CD4-positive, alpha-beta T cell (primary cell): ENCODE measurements around the gene LEF1. TPM values are rescaled to one million over a fixed set of nuclear protein-coding genes. Genes with fewer than 3 reads are reported as not detected.

Source experiments
- ATAC-seq: fragments of 200-7000 bp; cut with Tn5 transposase; one replicate; pipeline ENCODE4 v1.10.0; 2022; ENCODE audit warnings: mild to moderate bottlenecking; ENCODE audit not compliant: poor library complexity
- CTCF ChIA-PET: fragments of 350-600 bp; sonication (Branson Sonifier 250); formaldehyde crosslinking; loops from one replicate; lab custom pipeline; 2021; ENCODE audit warnings: antibody characterized with exemption, inconsistent platforms; lab: Charles Lee
- POLR2A ChIA-PET: fragments of 350-600 bp; sonication (Branson Sonifier 250); formaldehyde crosslinking; loops from one replicate; lab custom pipeline; 2021; ENCODE audit warnings: antibody characterized with exemption, inconsistent platforms; lab: Charles Lee
- DNase-seq, 14 experiments: peaks; one replicate each; pipeline ENCODE4 v3.0.0-alpha.2; 2013 to 2020; ENCODE audit warnings: mixed read lengths in 2 of 14
- H3K27ac ChIP-seq, 2 donors: one replicate each; pipeline versions ENCODE4 v1.5.1 to v1.7.0; 2013; ENCODE audit warnings: low read length in 2 of 2, low read depth in 1 of 2, mild to moderate bottlenecking in 1 of 2
- H3K27me3 ChIP-seq, 2 experiments: 1 replicate in 1 of 2; 2 replicates in 1 of 2; pipeline versions ENCODE4 v1.6.1 to v1.7.0; 2013; ENCODE audit warnings: low read length in 2 of 2, control low read depth in 1 of 2, mild to moderate bottlenecking in 1 of 2, moderate library complexity in 1 of 2; ENCODE audit not compliant: insufficient read depth in 2 of 2, control insufficient read depth in 1 of 2
- H3K36me3 ChIP-seq: one replicate; pipeline ENCODE4 v1.6.1; 2013; ENCODE audit warnings: low read length, control low read depth; ENCODE audit not compliant: insufficient read depth
- H3K4me1 ChIP-seq: one replicate; pipeline ENCODE4 v1.6.1; 2013; ENCODE audit warnings: low read length, control low read depth; ENCODE audit not compliant: insufficient read depth
- H3K4me3 ChIP-seq: one replicate; pipeline ENCODE4 v1.5.1; 2013; ENCODE audit warnings: mild to moderate bottlenecking, low read length, moderate library complexity
- H3K9me3 ChIP-seq, 2 experiments: 1 replicate in 1 of 2; 2 replicates in 1 of 2; pipeline versions ENCODE4 v1.6.1 to v1.7.0; 2013; ENCODE audit warnings: low read length in 2 of 2, mild to moderate bottlenecking in 2 of 2, control low read depth in 1 of 2, moderate library complexity in 1 of 2; ENCODE audit not compliant: control insufficient read depth in 1 of 2, insufficient read depth in 1 of 2
- H3K27ac Mint-ChIP-seq: one replicate; pipeline ENCODE4 v1.8.0; 2020; ENCODE audit warnings: mixed read lengths
- H3K27me3 Mint-ChIP-seq: one replicate; pipeline ENCODE4 v1.8.0; 2021; ENCODE audit warnings: mixed read lengths
- H3K36me3 Mint-ChIP-seq: one replicate; pipeline ENCODE4 v1.8.0; 2021; ENCODE audit warnings: low read depth, mixed read lengths
- H3K4me1 Mint-ChIP-seq: one replicate; pipeline ENCODE4 v1.8.0; 2021; ENCODE audit warnings: low read depth, mixed read lengths
- H3K4me3 Mint-ChIP-seq: one replicate; pipeline ENCODE4 v1.8.0; 2020; ENCODE audit warnings: mild to moderate bottlenecking, mixed read lengths
- H3K9me3 Mint-ChIP-seq: one replicate; pipeline ENCODE4 v1.8.0; 2020; ENCODE audit warnings: mixed read lengths
- intact Hi-C, 2 experiments: fragments of 100-400 bp; cut with DNase I in 1 of 2; cut with micrococcal nuclease in 1 of 2; formaldehyde crosslinking; loops; one replicate each; pipeline versions ENCODE4 v1.15.1 to v1.9.0; 2023 to 2025; cut with DNase I, micrococcal nuclease
- total RNA-seq, 174 experiments: library from RNA in 2 of 174; stranded (reverse) in 2 of 174; gene quantifications; one replicate each; pipeline ENCODE4 v1.2.3 and lab custom pipeline; 2021 to 2026
- TF ChIP-seq, protein P1 (sequence below): fragments of 200-600 bp; IDR thresholded peaks from one replicate; pipeline ENCODE4 v1.8.0; 2022; ENCODE audit warnings: antibody characterized with exemption, mild to moderate bottlenecking

Gene LEF1
- total RNA-seq, 2 experiments from 2014 or later = 409 to 438 TPM

DNA sequence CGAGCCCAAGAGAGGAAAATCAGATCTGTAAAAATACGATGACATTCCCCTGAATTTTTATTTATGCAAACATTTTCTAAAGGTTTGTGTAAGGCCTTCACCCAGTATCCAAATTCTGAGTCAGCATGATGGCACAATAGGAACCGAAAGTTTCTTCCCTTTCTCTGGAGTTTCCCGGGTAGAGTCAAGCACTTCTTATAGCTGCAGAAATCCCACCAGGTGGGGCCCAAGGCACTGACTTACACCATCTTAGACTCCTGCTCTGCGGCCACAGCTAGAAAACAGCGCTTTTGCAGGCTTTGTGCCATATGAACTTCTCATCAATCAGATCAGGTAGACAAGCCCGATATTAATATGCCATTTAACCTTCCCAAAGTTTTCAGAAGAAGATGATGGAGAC is 13.4 kb downstream of the LEF1 start:
- Histone ChIP-seq H3K27me3 (no peaks in the 10 kb centered on the region), H3K27ac (peak overlapping the region; percentile 10 to 61), H3K4me3 (peak overlapping the region; percentile 24), H3K9me3 (no peaks in the 10 kb centered on the region), H3K4me1 (peaks cover 37% of the 10 kb centered on the region), H3K36me3 (peaks cover 61% of the 10 kb centered on the region)
- Mint-ChIP-seq H3K4me1 (peaks cover 89% of the 10 kb centered on the region), H3K27me3 (no peaks in the 10 kb centered on the region), H3K4me3 (peak overlapping the region; percentile 87), H3K9me3 (no peaks in the 10 kb centered on the region), H3K27ac (peak overlapping the region; percentile 79), H3K36me3 (peaks cover 85% of the 10 kb centered on the region)
- POLR2A ChIA-PET = interaction anchor here (0.5 to 15.5 kb wide), 13 partner anchors 9 to 495 kb away, joined by 3 to 229 read pairs (median 5); partner anchors contain the start of genes LEF1, OSTC and RPL34
- CTCF ChIA-PET = interaction anchor here (0.9 to 1.9 kb wide), 8 partner anchors 10 to 136 kb away, joined by 3 to 9 read pairs (median 4); partner anchors contain the start of gene LEF1
- ATAC-seq (peak; percentile 62), DNase-seq (peak in 6 of 14 experiments; percentile 40 to 79 (median 56))
- TF ChIP-seq, protein P1, sequence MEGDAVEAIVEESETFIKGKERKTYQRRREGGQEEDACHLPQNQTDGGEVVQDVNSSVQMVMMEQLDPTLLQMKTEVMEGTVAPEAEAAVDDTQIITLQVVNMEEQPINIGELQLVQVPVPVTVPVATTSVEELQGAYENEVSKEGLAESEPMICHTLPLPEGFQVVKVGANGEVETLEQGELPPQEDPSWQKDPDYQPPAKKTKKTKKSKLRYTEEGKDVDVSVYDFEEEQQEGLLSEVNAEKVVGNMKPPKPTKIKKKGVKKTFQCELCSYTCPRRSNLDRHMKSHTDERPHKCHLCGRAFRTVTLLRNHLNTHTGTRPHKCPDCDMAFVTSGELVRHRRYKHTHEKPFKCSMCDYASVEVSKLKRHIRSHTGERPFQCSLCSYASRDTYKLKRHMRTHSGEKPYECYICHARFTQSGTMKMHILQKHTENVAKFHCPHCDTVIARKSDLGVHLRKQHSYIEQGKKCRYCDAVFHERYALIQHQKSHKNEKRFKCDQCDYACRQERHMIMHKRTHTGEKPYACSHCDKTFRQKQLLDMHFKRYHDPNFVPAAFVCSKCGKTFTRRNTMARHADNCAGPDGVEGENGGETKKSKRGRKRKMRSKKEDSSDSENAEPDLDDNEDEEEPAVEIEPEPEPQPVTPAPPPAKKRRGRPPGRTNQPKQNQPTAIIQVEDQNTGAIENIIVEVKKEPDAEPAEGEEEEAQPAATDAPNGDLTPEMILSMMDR = peak; percentile 44
- intact Hi-C loops = no loop called here

DNA sequence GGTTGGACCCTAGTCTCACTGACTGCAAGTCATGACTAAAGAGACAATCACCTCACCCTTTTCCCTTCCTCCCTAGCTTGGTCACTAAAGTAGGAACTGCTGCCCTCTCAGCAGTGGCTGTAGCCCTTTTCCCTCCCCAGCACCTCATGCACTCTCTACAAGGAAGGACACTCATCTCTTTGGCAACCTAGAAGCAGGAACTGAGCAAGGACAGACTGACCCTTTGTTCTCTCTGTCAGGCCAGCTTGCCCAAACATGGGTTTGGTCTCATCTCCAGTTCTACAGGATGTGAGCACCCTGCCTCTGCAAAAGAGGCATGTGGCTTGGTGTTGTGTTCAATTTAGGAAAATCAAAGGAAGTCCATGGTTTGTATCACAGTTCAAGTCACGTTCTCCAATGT is 15.8 kb downstream of the LEF1 start:
- POLR2A ChIA-PET = interaction anchor here (1.1 to 3.8 kb wide), 11 partner anchors 10 to 117 kb away, joined by 3 to 18 read pairs (median 6); partner anchors contain the start of gene LEF1
- Mint-ChIP-seq H3K4me3 (peak overlapping the region; percentile 65), H3K36me3 (peaks cover 79% of the 10 kb centered on the region), H3K4me1 (peaks cover 82% of the 10 kb centered on the region), H3K27me3 (no peaks in the 10 kb centered on the region), H3K9me3 (no peaks in the 10 kb centered on the region), H3K27ac (peak overlapping the region; percentile 79)
- DNase-seq = no peak
- TF ChIP-seq, protein P1 = no peak
- no peaks in the 10 kb centered on the region for H3K27me3 ChIP-seq
- peaks cover 56% of the 10 kb centered on the region for H3K36me3 ChIP-seq
- H3K4me3 ChIP-seq = no peak overlapping the region
- H3K27ac ChIP-seq = peak overlapping the region in 1 of 2 donors; percentile 69
- CTCF ChIA-PET = no interaction called here
- no peak for ATAC-seq
- H3K4me1 ChIP-seq = peaks cover 36% of the 10 kb centered on the region
- intact Hi-C loops = no loop called here
- H3K9me3 ChIP-seq = no peaks in the 10 kb centered on the region

DNA sequence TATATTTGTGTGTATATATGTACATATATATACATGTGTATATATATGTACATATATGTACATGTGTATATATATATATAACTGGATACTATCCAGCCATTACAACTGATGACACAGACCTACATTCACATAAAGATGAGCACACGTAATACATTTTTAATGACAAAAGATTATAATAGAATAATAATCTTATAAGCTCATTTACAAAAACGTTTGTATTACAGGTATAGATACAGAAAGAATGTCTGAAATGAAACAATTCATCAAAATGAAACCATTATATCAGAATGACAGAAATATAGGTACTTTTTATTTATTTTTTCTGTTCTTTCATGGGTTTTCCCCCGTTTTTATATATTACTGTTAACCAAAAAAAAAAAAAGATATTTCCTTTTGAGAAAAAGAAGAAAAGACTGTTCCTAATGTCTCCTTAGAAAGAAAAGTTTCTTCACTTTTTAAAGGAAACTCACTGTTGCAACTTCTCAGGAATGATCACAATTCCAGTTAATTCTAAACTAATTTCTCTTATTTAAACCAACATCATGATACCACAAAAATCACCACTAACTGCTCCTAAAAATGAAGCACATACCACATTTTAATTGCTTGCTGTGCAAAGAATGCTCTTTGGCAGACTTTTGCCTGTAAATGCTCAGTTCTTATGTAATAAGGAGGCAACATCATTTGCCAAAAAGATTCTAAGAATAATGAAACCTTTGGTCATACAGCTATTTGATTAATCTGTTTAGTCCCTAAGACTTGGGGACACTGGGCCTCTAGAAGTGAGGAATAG is 18.9 kb downstream of the LEF1 start:
- no peaks in the 10 kb centered on the region for H3K27me3 ChIP-seq
- H3K27ac ChIP-seq = peak overlapping the region; percentile 19 to 80
- H3K4me1 Mint-ChIP-seq = peaks cover 83% of the 10 kb centered on the region
- H3K36me3 ChIP-seq = peaks cover 54% of the 10 kb centered on the region
- ChIA-PET POLR2A (interaction anchor here (0.5 to 3.8 kb wide), 19 partner anchors 8 to 470 kb away, joined by 3 to 26 read pairs (median 5); partner anchors contain the start of gene RPL34), CTCF (interaction anchor here (1.0 to 1.7 kb wide), 5 partner anchors 15 to 423 kb away, joined by 3 to 7 read pairs (median 3); no protein-coding TSS in a partner anchor)
- DNase-seq (no peak), ATAC-seq (no peak)
- H3K9me3 Mint-ChIP-seq = no peaks in the 10 kb centered on the region
- H3K36me3 Mint-ChIP-seq = peaks cover 80% of the 10 kb centered on the region
- peak overlapping the region; percentile 76 for H3K4me3 Mint-ChIP-seq
- no peaks in the 10 kb centered on the region for H3K27me3 Mint-ChIP-seq
- peaks cover 36% of the 10 kb centered on the region for H3K4me1 ChIP-seq
- H3K9me3 ChIP-seq = no peaks in the 10 kb centered on the region
- H3K4me3 ChIP-seq = no peak overlapping the region
- intact Hi-C loops = loop anchor here in 1 of 2 experiments (2.0 kb wide), 1 partner anchor 15 kb away; no protein-coding TSS in a partner anchor
- TF ChIP-seq, protein P1 = no peak
- peak overlapping the region; percentile 79 for H3K27ac Mint-ChIP-seq
